GM12878 (cell line): ENCODE results near the gene ROBO1. TPM values are rescaled to one million over a fixed set of nuclear protein-coding genes. Genes with fewer than 3 reads are reported as not detected.

ENCODE experiments used
- ATAC-seq: fragments of 200-7000 bp; cut with Tn5 transposase; 3 replicates; pipeline ENCODE4 v1.9.1; 2020; ENCODE audit warnings: mild to moderate bottlenecking, moderate library complexity
- BruUV-seq: library from RNA; stranded (reverse); fragments of 400-500 nt; replicated peaks from 2 replicates; lab custom pipeline; 2021; lab: Mats Ljungman, UMichigan
- CTCF ChIA-PET: fragments of 300-600 bp; sonication (Branson Sonifier 250); formaldehyde crosslinking; extraction: SDS; loops from one replicate; lab custom pipeline; 2021; ENCODE audit warnings: inconsistent platforms; lab: Yijun Ruan, JAX
- POLR2A ChIA-PET: fragments of 350-600 bp; formaldehyde crosslinking; extraction: SDS; loops from one replicate; lab custom pipeline; 2021; ENCODE audit warnings: inconsistent platforms; lab: Charles Lee
- RAD21 ChIA-PET: fragments of 300-600 bp; sonication (Branson Sonifier 250); formaldehyde crosslinking; loops from one replicate; lab custom pipeline; 2023; ENCODE audit warnings: antibody characterized with exemption; ENCODE audit not compliant: unreplicated experiment; lab: Charles Lee
- SMC1A ChIA-PET: fragments of 300-600 bp; sonication (Branson Sonifier 250); formaldehyde crosslinking; loops from one replicate; lab custom pipeline; 2023; ENCODE audit not compliant: unreplicated experiment, uncharacterized antibody; lab: Charles Lee
- DNase-seq: peaks from one replicate; pipeline ENCODE4 v3.0.0-alpha.2; 2011; ENCODE audit warnings: low read depth, low spot score
- FAIRE-seq: peaks from 3 replicates; lab custom pipeline; 2011; peaks lifted over from hg19 to GRCh38; lab: Jason Lieb, UNC
- H2AFZ ChIP-seq: 2 replicates; pipeline ENCODE4 v1.6.0; 2011; ENCODE audit warnings: low read depth, low read length, control low read depth; ENCODE audit not compliant: control insufficient read depth
- H3K27ac ChIP-seq: 2 replicates; pipeline ENCODE4 v1.5.1; 2011; ENCODE audit warnings: control low read depth; ENCODE audit not compliant: control insufficient read depth, insufficient read depth
- H3K27me3 ChIP-seq, 2 experiments: replicated peaks in 1 of 2; 2 replicates each; pipeline versions ENCODE4 v1.6.0 to v1.6.1; 2011; ENCODE audit warnings: low read length in 1 of 2; ENCODE audit not compliant: control insufficient read depth in 2 of 2, insufficient read depth in 2 of 2
- H3K36me3 ChIP-seq, 2 experiments: 2 replicates each; pipeline ENCODE4 v1.5.1; 2011; ENCODE audit warnings: low read length in 1 of 2; ENCODE audit not compliant: control insufficient read depth in 2 of 2, insufficient read depth in 2 of 2
- H3K4me1 ChIP-seq: 2 replicates; pipeline ENCODE4 v1.6.1; 2011; ENCODE audit warnings: mild to moderate bottlenecking, low read length, moderate library complexity, mixed read lengths; ENCODE audit not compliant: control insufficient read depth, insufficient read depth
- H3K4me2 ChIP-seq: 2 replicates; pipeline ENCODE4 v1.6.0; 2011; ENCODE audit warnings: control low read depth; ENCODE audit not compliant: control insufficient read depth, insufficient read depth
- H3K4me3 ChIP-seq: fragments of 200-600 bp; sonication (generic); 2 replicates; pipeline ENCODE4 v1.5.1; 2016
- H3K79me2 ChIP-seq: 2 replicates; pipeline ENCODE4 v1.6.0; 2011; ENCODE audit warnings: low read length; ENCODE audit not compliant: control insufficient read depth, insufficient read depth
- H3K9ac ChIP-seq: 2 replicates; pipeline ENCODE4 v1.8.0; 2011; ENCODE audit warnings: low read length, control low read depth, mixed read lengths; ENCODE audit not compliant: control insufficient read depth, insufficient read depth
- H3K9me3 ChIP-seq: replicated peaks from 3 replicates; pipeline ENCODE4 v1.5.1; 2011; ENCODE audit warnings: mild to moderate bottlenecking, low read length; ENCODE audit not compliant: control insufficient read depth, insufficient read depth
- H4K20me1 ChIP-seq: 2 replicates; pipeline ENCODE4 v1.6.0; 2011; ENCODE audit not compliant: control insufficient read depth, insufficient read depth
- ASH2L ChIP-seq: fragments of 300-600, 200-600 bp; sonication (generic); IDR thresholded peaks from 2 replicates; pipeline ENCODE4 v1.6.1; 2017; ENCODE audit warnings: low read depth, mild to moderate bottlenecking, borderline replicate concordance
- CBX5 ChIP-seq: sonication (generic); IDR thresholded peaks from 2 replicates; pipeline ENCODE4 v1.6.1; 2016; ENCODE audit warnings: low read depth, moderate library complexity, mild to moderate bottlenecking, inconsistent platforms
- SIX5 ChIP-seq: IDR thresholded peaks from 2 replicates; pipeline ENCODE4 v1.6.1; 2011; ENCODE audit warnings: mild to moderate bottlenecking, low read depth, low read length, moderate library complexity; ENCODE audit not compliant: severe bottlenecking
- SMC3 ChIP-seq: IDR thresholded peaks from 2 replicates; pipeline ENCODE4 v1.6.1; 2011; ENCODE audit warnings: low read length, improper control_type of control experiment, borderline replicate concordance
- TCF7 ChIP-seq: IDR thresholded peaks from 2 replicates; pipeline ENCODE4 v1.6.1; 2014; ENCODE audit warnings: antibody characterized with exemption, borderline replicate concordance
- ZSCAN29 ChIP-seq: fragments of 450-650 bp; IDR thresholded peaks from 2 replicates; pipeline ENCODE4 v1.6.1; 2017; ENCODE audit warnings: mild to moderate bottlenecking, moderate library complexity
- WGBS: methylation state at CpG from one replicate; pipeline ENCODE4 v1.1.6; 2016; ENCODE audit warnings: low lambda C conversion rate; ENCODE audit not compliant: insufficient replicate concordance, insufficient coverage; ENCODE audit errors: missing lambda C conversion rate; 5-methylcytosine and 5-hydroxymethylcytosine counted together
- in situ Hi-C: fragments of 300-500 bp; cut with MboI; formaldehyde crosslinking; loops from 9 replicates; pipeline ENCODE4 v1.14.3; 2018; ENCODE audit warnings: mixed read lengths
- intact Hi-C: fragments of 100-400 bp; cut with micrococcal nuclease; formaldehyde crosslinking; loops from one replicate; pipeline ENCODE4 v1.14.2; 2022; ENCODE audit not compliant: unreplicated experiment
- polyA plus RNA-seq, 11 experiments: library from polyadenylated mRNA; depleted of rRNA in 4 of 11; unstranded in 6 of 11; stranded (reverse) in 5 of 11; fragments of >200 nt; fragmentation: Nextera tagmentation in 4 of 11; fragmentation: Illumina TruSeq in 1 of 11; extraction: Ambion mirVana in 4 of 11; extraction: Trizol in 1 of 11; gene quantifications; 1 replicate in 1 of 11; 2 replicates in 10 of 11; pipeline versions ENCODE4 v1.2.1 to v1.2.3, GENCODE V29; 2011 to 2016; ENCODE audit warnings: inconsistent platforms in 2 of 11, missing spikeins in 2 of 11, low read depth in 1 of 11
- total RNA-seq, 4 experiments: library from RNA; depleted of rRNA in 3 of 4; stranded (reverse); fragments of >200 nt in 3 of 4; fragmentation: Illumina TruSeq in 1 of 4; extraction: Trizol in 1 of 4; gene quantifications; 2 replicates each; pipeline versions ENCODE4 v1.2.1 to v1.2.3, GENCODE V29; 2013 to 2021
- TF ChIP-seq, protein P1 (sequence below): fragments of 450-650 bp; IDR thresholded peaks from 2 replicates; pipeline ENCODE4 v1.6.1; 2018; ENCODE audit warnings: mild to moderate bottlenecking, low read depth, moderate library complexity; ENCODE audit not compliant: partially characterized antibody

The ROBO1 gene
- total and polyA plus RNA-seq, 10 of the 15 experiments (the other 5 are each of a cell fraction or from before 2014, with no cell fraction given) = 0.29 to 46.5 (median 1.2) TPM

DNA sequence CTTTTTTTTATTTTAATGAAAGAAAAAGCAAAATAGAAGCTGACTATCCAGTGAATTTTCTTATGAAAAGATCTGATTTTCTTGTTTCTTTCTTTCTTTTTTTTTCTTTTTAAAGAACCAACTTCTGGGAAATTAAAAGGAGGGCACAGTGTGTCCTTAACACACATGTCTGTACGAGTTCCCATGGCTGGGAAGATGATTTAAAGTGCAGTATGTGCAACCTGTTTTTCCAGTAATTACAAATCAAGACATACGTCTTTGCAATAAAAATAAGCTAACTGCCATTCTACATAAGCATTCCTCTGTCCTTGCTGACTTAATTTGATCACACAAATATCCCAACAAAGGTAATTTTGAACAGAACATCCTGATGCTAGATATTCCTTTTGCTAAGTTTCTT lies 416.1 kb downstream of the ROBO1 start:
- intact Hi-C loops = no loop called here
- no peaks in the 10 kb centered on the region for H3K4me1 ChIP-seq
- H3K27ac ChIP-seq = no peak overlapping the region
- H3K9me3 ChIP-seq = no peaks in the 10 kb centered on the region
- FAIRE-seq = no peak
- H3K9ac ChIP-seq = no peak overlapping the region
- ChIA-PET RAD21 (interaction anchor here (1.0 to 1.2 kb wide), 2 partner anchors 10 to 11 kb away, joined by 3 to 6 read pairs; no protein-coding TSS in a partner anchor), POLR2A (no interaction called here), SMC1A (interaction anchor here (0.8 kb wide), 1 partner anchor 11 kb away, joined by 3 read pairs; no protein-coding TSS in a partner anchor), CTCF (interaction anchor here (1.8 to 3.0 kb wide), 2 partner anchors 11 to 266 kb away, joined by 8 to 20 read pairs; no protein-coding TSS in a partner anchor)
- DNase-seq = no peak
- BruUV-seq = no TSS peak
- no peaks in the 10 kb centered on the region for H4K20me1 ChIP-seq
- WGBS = 3% methylated on average over 2 of the region's 2 CpGs
- no peak overlapping the region for H3K4me3 ChIP-seq
- ATAC-seq = no peak
- H3K4me2 ChIP-seq = no peak overlapping the region
- in situ Hi-C loops = loop anchor here (10.0 kb wide), 1 partner anchor 687 kb away; no protein-coding TSS in a partner anchor
- H3K36me3 ChIP-seq = no peaks in the 10 kb centered on the region
- H2AFZ ChIP-seq = no peak overlapping the region
- no peaks in the 10 kb centered on the region for H3K27me3 ChIP-seq
- no peaks in the 10 kb centered on the region for H3K79me2 ChIP-seq
- TF ChIP-seq ASH2L = no peak
- no peak for TF ChIP-seq CBX5
- no peak for TF ChIP-seq ZSCAN29
- no peak for TF ChIP-seq TCF7
- TF ChIP-seq, protein P1, sequence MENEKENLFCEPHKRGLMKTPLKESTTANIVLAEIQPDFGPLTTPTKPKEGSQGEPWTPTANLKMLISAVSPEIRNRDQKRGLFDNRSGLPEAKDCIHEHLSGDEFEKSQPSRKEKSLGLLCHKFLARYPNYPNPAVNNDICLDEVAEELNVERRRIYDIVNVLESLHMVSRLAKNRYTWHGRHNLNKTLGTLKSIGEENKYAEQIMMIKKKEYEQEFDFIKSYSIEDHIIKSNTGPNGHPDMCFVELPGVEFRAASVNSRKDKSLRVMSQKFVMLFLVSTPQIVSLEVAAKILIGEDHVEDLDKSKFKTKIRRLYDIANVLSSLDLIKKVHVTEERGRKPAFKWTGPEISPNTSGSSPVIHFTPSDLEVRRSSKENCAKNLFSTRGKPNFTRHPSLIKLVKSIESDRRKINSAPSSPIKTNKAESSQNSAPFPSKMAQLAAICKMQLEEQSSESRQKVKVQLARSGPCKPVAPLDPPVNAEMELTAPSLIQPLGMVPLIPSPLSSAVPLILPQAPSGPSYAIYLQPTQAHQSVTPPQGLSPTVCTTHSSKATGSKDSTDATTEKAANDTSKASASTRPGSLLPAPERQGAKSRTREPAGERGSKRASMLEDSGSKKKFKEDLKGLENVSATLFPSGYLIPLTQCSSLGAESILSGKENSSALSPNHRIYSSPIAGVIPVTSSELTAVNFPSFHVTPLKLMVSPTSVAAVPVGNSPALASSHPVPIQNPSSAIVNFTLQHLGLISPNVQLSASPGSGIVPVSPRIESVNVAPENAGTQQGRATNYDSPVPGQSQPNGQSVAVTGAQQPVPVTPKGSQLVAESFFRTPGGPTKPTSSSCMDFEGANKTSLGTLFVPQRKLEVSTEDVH = no peak
- TF ChIP-seq SIX5 = no peak
- TF ChIP-seq SMC3 = no peak
